Measurements from ENCODE around the gene GPC5.

Gene GPC5

DNA sequence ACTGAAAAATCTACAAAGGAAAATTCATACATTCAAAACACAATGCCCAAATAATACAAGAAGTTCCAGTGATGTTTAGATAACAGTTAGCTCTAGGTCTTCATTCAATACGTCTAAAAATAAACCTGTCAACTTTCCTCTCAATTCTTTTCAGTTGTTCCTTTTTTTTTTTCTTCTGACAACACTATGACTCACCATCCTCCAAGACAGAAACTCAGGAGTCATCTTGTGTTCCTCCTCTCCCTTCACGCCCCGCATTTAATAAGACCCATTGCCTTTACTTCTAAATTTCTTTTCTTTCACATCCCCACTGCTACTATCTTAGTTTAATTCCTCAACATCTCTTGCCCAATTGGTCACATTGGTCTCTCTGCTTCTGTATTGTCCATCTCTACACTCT lies 759.9 kb downstream of the GPC5 start:
- no peak overlapping the region for H3K27ac Mint-ChIP-seq
- peaks cover 0 to 6% of the 10 kb centered on the region in 2 donors for H3K9me3 Mint-ChIP-seq
- no peak for DNase-seq
- no peak for ATAC-seq
- H3K4me3 Mint-ChIP-seq = no peak overlapping the region
- no peaks in the 10 kb centered on the region for H3K4me1 Mint-ChIP-seq
- H3K27me3 Mint-ChIP-seq = no peaks in the 10 kb centered on the region

DNA sequence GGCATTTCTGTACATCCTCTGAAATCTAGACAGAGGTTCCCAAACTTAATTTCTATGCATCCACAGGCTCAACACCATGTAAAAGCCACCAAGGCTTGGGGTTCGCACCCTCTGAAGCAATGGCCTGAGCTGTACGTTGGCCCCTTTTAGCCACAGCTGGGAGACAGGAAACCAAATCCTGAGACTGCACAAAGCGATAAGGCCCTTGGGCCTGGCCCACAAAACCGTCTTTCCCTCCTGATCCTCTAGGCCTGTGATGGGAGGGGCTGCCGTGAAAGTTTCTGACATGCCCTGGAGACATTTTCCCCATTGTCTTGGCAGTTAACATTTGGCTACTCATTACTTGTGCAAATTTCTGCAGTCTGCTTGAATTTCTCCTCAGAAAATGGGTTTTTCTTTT lies 766.4 kb downstream of the GPC5 start:
- no peaks in the 10 kb centered on the region for H3K27me3 Mint-ChIP-seq
- H3K27ac Mint-ChIP-seq = no peak overlapping the region
- DNase-seq = no peak
- no peak for ATAC-seq
- H3K4me3 Mint-ChIP-seq = no peak overlapping the region
- H3K9me3 Mint-ChIP-seq = no peaks in the 10 kb centered on the region
- no peaks in the 10 kb centered on the region for H3K4me1 Mint-ChIP-seq

DNA sequence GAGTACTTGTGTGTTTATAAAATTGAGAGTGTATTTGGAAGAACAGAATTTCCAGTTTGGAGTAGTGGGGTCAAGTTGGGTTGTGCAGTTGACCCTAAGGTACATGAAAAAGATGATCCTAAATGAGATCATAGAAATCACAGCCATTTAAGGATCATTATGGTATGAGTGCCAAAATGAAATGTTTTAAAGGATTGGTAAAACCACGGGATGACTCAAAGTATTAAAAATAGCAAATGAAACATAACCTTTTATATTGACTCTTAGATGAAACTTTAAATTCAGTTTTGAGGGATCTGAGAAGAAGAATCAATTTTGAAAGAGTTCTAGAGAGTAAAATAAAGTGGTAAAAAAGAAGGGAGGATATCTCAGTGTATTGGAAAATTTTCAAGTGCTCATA lies 773.8 kb downstream of the GPC5 start:
- no peak overlapping the region for H3K4me3 Mint-ChIP-seq
- ATAC-seq (no peak), DNase-seq (no peak)
- H3K27ac Mint-ChIP-seq = no peak overlapping the region
- H3K27me3 Mint-ChIP-seq = no peaks in the 10 kb centered on the region
- no peaks in the 10 kb centered on the region for H3K4me1 Mint-ChIP-seq
- H3K9me3 Mint-ChIP-seq = no peaks in the 10 kb centered on the region

DNA sequence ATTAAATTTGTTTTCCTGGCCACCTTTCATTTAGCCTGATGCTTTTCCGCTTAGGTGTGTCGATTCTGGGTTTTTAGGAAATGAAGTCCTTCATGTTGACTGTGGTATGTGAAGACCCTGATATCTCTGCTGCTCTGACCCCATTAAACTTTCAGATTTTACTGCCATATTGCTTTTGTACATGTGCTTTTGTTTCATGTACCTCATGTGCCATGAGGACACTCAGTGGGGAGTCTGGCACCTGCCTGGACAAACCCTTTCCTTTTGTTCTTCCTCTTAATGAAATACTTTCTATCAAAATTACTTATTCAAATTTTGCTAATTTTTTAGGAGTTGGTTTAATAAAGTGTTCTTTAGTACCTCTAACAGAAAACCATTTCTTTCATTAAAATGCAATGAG lies 774.8 kb downstream of the GPC5 start:
- DNase-seq (no peak), ATAC-seq (no peak)
- no peaks in the 10 kb centered on the region for H3K27me3 Mint-ChIP-seq
- H3K27ac Mint-ChIP-seq = no peak overlapping the region
- H3K4me1 Mint-ChIP-seq = no peaks in the 10 kb centered on the region
- H3K9me3 Mint-ChIP-seq = no peaks in the 10 kb centered on the region
- no peak overlapping the region for H3K4me3 Mint-ChIP-seq

DNA sequence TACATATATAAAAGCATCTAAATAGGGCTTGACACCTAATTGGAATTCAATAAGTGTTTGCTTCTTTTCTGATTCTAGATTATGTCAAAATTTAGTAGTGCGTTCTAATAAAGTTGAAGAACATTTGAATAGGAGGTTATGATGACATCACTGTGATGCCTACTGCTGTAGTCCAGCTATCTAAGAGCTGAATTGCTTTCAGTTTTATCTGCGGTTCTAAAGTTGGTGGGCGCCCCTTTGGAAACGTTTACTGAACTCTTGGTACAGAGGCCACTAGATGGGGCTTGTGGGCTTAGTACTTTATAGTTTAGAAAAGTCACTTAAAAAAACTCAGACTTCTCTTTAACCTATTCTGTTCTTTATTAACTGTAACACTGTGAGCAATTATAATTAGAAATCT lies 776.9 kb downstream of the GPC5 start:
- Mint-ChIP-seq H3K4me3 (no peak overlapping the region), H3K9me3 (no peaks in the 10 kb centered on the region), H3K4me1 (no peaks in the 10 kb centered on the region), H3K27ac (no peak overlapping the region), H3K27me3 (no peaks in the 10 kb centered on the region)
- no peak for ATAC-seq
- DNase-seq = peak in 1 of 2 donors; percentile 10

DNA sequence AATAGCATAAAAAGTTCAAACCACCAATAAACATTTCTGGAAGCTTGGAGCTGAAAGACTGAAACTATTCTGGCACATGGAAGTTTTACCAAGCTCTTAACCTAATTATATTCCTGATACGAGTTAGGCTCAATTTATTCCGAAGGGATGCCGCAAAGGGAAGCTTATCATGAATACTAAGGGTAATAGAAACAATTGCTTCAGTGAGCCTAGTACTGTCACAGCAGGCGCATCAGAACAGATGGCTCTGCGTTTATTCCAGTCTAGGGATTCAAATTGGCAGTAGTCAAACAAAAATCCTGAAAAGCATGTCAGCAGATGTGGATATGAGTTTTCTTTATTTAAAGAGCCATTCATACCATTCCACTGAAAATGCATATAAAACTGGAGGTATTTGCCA lies 779.5 kb downstream of the GPC5 start:
- H3K9me3 Mint-ChIP-seq = no peaks in the 10 kb centered on the region
- no peak for ATAC-seq

DNA sequence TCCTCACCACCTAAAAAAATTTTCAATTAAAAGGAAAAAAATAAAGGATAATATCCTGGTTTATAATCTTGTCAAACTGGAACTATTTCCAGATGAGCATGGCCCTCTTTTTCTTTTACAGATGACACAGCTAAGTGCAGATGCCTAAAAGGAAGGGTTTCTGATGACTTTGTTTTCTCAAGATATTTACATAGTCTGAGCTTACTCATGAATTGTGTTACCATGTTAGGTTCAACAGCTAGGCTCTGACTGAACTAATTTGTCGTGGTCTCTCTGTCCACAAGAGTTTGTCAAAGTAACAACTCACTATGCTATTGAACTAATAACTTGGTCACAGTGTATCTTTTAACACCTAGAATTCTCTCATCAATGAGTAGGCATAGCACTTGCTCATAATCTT lies 780.8 kb downstream of the GPC5 start:
- H3K27ac Mint-ChIP-seq = no peak overlapping the region
- no peaks in the 10 kb centered on the region for H3K9me3 Mint-ChIP-seq
- H3K4me1 Mint-ChIP-seq = no peaks in the 10 kb centered on the region
- DNase-seq (no peak), ATAC-seq (no peak)
- no peak overlapping the region for H3K4me3 Mint-ChIP-seq
- no peaks in the 10 kb centered on the region for H3K27me3 Mint-ChIP-seq

More for the DNA sequence above, 779.5 kb downstream of the GPC5 start:
- no peaks in the 10 kb centered on the region for H3K4me1 Mint-ChIP-seq
- no peak overlapping the region for H3K27ac Mint-ChIP-seq
- DNase-seq = no peak
- no peaks in the 10 kb centered on the region for H3K27me3 Mint-ChIP-seq
- H3K4me3 Mint-ChIP-seq = no peak overlapping the region

DNA sequence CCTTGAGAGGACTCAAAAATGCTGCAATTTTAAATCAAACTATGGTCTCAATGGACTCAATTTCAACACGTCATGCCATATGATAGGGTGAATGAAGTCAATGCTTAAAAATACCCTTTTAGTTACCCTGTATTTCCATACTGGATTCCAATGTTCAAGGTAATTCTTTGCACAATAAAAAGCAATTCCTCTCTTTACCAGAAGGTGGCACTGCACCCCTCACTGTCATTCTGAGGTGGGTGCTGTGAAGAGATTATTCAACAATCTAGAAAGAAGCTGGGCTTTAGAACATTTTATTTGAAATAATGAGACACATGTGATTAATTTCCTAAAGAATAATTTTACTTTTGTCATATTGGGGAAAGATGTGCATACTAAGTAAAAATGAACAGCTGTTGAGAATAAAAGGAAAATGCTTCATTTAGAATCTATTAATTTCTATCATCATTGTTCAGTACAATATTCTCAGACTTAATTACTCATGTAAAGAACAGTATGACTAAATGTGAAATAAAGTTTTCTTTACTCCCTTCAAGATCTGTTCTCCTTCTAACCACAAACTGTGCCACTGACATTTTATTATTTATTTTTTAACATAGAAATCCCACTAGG lies 789.1 kb downstream of the GPC5 start:
- H3K9me3 Mint-ChIP-seq = no peaks in the 10 kb centered on the region
- peak in 1 of 2 donors; percentile 17 for DNase-seq
- no peak for ATAC-seq
- H3K27me3 Mint-ChIP-seq = no peaks in the 10 kb centered on the region
- H3K4me3 Mint-ChIP-seq = no peak overlapping the region
- H3K27ac Mint-ChIP-seq = no peak overlapping the region
- no peaks in the 10 kb centered on the region for H3K4me1 Mint-ChIP-seq

DNA sequence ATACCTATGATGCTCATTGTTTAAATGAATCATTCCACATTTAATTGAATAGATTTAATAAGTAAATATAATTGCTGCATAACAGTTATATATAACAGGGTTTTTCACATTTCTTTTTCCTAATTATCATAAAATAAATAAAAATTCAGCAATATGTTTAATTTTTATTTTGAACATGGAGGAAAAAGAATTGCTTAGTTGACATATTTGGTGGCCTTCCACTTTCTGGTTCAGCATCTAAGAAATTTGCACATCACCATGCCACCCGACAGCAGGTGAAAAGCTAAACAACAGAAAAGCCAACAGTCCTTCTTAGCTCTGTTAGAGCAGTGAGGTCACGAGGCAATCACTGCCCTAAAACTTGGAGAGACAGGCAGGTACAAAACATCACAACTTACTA lies 790.2 kb downstream of the GPC5 start:
- no peak overlapping the region for H3K4me3 Mint-ChIP-seq
- H3K4me1 Mint-ChIP-seq = no peaks in the 10 kb centered on the region
- H3K27ac Mint-ChIP-seq = no peak overlapping the region
- no peaks in the 10 kb centered on the region for H3K9me3 Mint-ChIP-seq
- H3K27me3 Mint-ChIP-seq = no peaks in the 10 kb centered on the region
- DNase-seq (no peak), ATAC-seq (no peak)

DNA sequence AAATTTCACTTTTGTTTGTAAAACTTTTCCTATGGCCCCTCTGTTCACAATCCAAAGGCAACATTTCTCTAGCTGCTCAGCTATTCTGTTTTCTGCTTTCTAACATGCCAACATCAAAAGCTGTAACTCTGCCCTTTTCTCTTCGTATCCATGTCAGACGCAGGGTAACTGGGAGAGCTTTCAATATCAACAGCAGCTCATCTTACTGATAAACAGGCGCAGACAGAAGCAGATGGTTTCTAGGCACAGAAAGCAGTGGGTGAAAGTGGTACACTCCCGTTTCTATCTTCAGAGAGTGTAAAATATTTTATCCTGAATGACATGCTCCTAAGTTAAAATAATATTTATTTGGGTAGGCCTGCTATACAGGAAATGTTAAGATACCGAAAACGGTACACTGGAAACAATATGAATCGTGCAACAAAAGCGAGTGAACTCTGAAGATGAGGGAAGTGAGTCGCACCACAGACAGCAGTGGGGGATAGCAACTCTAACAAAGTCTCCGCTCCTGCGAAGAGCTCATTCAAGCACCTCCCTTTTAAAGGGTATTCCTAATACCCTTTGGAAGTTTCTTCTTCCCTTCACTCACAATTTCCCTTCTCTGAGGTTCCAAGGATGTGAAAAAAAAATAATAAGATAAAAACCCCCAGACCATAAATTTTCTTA lies 798.3 kb downstream of the GPC5 start:
- no peak for DNase-seq
- no peak for ATAC-seq

DNA sequence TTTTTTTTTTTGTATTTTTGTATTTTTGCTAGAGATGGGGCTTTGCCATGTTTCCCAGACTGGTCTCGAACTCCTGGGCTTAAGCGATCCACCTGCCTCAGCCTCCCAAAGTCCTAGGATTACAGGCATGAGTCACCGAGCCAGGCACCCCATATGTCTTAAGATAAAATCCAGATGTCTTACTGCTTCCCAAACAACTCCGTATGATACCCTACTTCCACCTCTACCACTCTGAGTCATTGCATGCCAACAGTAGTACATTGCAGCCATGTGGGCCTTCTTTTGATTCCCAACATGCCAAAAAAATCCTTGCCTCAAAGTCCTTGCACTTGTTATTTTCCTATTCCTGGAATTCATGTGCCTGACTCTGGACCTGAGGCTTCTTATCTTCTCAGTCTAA lies 799.2 kb downstream of the GPC5 start:
- no peak overlapping the region for H3K4me3 Mint-ChIP-seq
- no peak overlapping the region for H3K27ac Mint-ChIP-seq
- DNase-seq (no peak), ATAC-seq (no peak)
- H3K27me3 Mint-ChIP-seq = no peaks in the 10 kb centered on the region
- no peaks in the 10 kb centered on the region for H3K9me3 Mint-ChIP-seq
- H3K4me1 Mint-ChIP-seq = no peaks in the 10 kb centered on the region

More for the DNA sequence above, 798.3 kb downstream of the GPC5 start:
- H3K4me3 Mint-ChIP-seq = no peak overlapping the region
- no peaks in the 10 kb centered on the region for H3K4me1 Mint-ChIP-seq
- H3K27ac Mint-ChIP-seq = no peak overlapping the region
- H3K9me3 Mint-ChIP-seq = no peaks in the 10 kb centered on the region
- no peaks in the 10 kb centered on the region for H3K27me3 Mint-ChIP-seq

DNA sequence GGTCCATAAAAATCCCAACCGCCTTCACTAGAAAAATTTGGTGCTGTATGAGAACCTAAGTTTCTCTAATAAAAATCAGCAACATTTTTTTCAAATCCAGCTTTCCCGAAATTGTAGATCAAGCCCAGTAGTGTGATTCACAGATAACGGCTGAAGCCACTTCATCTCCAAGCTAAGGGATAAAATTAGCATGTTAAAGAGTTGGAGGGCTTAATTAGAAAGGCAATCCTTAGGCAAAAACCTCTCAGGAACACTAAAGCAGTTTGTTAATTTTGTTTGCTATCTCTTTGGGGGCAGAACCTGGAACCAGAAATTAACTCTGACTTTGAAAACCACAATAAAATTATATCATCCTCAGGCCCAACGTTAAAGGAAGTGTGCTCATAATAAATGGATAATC lies 820.2 kb downstream of the GPC5 start:
- Mint-ChIP-seq H3K27ac (no peak overlapping the region), H3K27me3 (no peaks in the 10 kb centered on the region), H3K9me3 (peaks cover 6 to 8% of the 10 kb centered on the region in 2 donors), H3K4me3 (no peak overlapping the region), H3K4me1 (no peaks in the 10 kb centered on the region)
- ATAC-seq (no peak), DNase-seq (no peak)

DNA sequence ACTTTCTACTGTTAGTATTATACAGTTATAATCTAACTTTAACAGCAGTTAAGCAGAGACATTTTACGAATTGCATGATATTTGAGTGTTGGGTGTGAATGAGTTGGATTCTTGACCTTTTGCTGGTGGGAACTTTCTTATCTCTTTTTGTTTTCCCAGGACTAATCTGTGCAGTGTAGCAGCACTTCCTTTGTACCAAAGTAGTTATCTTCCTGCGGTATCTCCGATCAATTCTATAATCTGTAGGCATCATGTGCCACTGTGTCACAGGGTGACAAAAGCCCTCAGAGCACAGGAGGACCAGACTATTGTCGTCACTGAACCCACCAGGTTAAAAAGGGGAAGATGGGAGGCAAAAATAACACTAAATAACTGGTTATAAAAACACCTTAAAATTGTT lies 823.5 kb downstream of the GPC5 start:
- Mint-ChIP-seq H3K4me3 (no peak overlapping the region), H3K27ac (no peak overlapping the region), H3K27me3 (no peaks in the 10 kb centered on the region), H3K4me1 (no peaks in the 10 kb centered on the region), H3K9me3 (peaks cover 11 to 14% of the 10 kb centered on the region in 2 donors)
- DNase-seq (no peak), ATAC-seq (no peak)

DNA sequence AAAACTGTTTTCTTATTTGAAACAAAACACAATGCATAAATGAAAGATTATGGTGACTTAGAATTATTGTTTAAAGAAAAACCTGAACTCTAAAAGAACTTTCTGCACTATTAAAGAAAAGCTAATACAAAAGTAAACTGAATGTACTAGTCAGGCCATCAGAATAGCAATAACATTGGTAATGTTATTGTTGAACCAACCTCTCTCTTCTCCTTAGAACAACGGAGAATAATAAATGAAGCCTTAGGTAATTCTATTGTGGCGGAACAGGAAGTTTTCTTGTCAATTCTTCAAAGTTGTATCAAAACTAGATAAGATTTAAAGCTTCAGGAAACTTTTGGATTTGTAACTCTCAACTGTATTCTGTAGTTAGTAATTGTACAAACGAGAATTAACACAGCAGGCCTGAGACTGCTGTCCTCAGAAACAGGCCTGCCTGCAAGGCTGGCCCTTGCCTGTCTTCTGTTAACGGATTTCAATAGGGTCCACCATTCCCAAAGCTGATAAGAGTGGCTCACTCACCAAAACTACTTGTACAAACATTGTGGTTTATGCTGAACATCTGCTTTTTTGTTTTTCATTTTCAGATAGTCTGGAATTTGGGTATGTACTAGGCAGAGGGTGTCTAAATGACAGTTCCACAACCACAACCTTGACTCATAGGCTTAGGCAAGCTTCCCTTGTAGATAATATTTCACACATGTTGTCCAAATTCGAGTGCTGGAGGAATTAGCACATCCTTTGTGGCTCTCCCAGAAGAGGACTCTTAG lies 825.8 kb downstream of the GPC5 start:
- H3K9me3 Mint-ChIP-seq = peaks cover 5 to 7% of the 10 kb centered on the region in 2 donors
- H3K4me1 Mint-ChIP-seq = no peaks in the 10 kb centered on the region
- no peak overlapping the region for H3K4me3 Mint-ChIP-seq
- DNase-seq (no peak), ATAC-seq (no peak)
- no peaks in the 10 kb centered on the region for H3K27me3 Mint-ChIP-seq
- no peak overlapping the region for H3K27ac Mint-ChIP-seq

DNA sequence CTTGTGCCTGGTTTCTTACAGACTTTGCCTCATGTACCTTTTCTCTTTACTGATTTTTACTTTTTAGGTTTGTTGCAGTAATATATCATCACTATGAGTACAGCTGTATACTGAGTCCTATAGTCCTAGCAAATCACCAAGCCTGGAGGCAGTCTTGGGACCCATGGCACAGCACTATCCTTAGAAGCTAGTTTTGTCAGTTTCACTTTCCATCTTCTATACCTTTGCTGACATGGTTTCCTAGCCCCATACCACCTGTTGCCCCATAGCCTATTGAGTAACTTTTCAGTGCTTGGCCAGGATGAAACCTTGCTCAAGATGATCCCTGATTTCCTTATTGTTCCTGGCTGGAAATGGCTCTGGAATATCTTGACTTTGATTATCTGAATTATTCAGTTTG lies 826.4 kb downstream of the GPC5 start:
- H3K27me3 Mint-ChIP-seq = no peaks in the 10 kb centered on the region
- H3K9me3 Mint-ChIP-seq = peaks cover 5 to 7% of the 10 kb centered on the region in 2 donors
- no peaks in the 10 kb centered on the region for H3K4me1 Mint-ChIP-seq
- DNase-seq (no peak), ATAC-seq (no peak)
- no peak overlapping the region for H3K4me3 Mint-ChIP-seq
- no peak overlapping the region for H3K27ac Mint-ChIP-seq

DNA sequence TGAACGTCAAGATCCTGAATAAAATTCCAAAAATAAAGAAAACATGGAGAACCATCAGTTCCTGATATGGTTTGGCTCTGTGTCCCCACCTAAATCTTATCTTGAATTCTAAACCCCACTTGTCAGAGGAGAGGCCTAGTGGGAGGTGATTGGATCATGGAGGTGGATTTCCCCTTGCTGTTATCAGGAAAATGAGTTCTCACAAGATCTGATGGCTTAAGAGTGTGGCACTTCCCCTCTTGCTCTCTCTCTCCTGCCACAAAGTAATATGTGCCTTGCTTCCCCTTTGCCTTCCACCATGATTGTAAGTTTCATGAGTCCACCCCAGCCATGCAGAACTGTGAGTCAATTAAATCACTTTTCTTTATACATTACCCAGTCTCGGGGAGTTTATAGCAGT lies 827.4 kb downstream of the GPC5 start:
- DNase-seq (no peak), ATAC-seq (no peak)
- Mint-ChIP-seq H3K4me1 (no peaks in the 10 kb centered on the region), H3K9me3 (peaks cover 5 to 7% of the 10 kb centered on the region in 2 donors), H3K27me3 (no peaks in the 10 kb centered on the region), H3K27ac (no peak overlapping the region), H3K4me3 (no peak overlapping the region)

Data from stimulated activated naive CD8-positive, alpha-beta T cell treated with anti-CD3 and anti-CD28 coated beads, Interleukin-15, amount 100 ng/mL, for 72 hours (primary cell).